SK-N-DZ (cell line): Measurements from ENCODE around the gene PDZRN3. TPM values are rescaled to one million over a fixed set of nuclear protein-coding genes. Genes with fewer than 3 reads are reported as not detected.
A peak's percentile ranks its signal among the peaks of the same experiment; 100 is the strongest.

Source experiments
- DNase-seq: peaks from one replicate; pipeline ENCODE4 v3.0.0-alpha.2; 2015; ENCODE audit warnings: low spot score
- polyA plus RNA-seq, 2 experiments: library from polyadenylated mRNA; depleted of rRNA; stranded (reverse); fragments of >200 nt; gene quantifications; 2 replicates each; pipeline ENCODE4 v1.2.3, GENCODE V29; 2014

Gene PDZRN3
- polyA plus RNA-seq (2014; cell fraction: cytosol; rRNA removed) = 25.8 and 27.9 TPM in 2 replicates
- polyA plus RNA-seq (2014; cell fraction: nucleus; rRNA removed) = 21.0 and 45.2 TPM in 2 replicates

DNA sequence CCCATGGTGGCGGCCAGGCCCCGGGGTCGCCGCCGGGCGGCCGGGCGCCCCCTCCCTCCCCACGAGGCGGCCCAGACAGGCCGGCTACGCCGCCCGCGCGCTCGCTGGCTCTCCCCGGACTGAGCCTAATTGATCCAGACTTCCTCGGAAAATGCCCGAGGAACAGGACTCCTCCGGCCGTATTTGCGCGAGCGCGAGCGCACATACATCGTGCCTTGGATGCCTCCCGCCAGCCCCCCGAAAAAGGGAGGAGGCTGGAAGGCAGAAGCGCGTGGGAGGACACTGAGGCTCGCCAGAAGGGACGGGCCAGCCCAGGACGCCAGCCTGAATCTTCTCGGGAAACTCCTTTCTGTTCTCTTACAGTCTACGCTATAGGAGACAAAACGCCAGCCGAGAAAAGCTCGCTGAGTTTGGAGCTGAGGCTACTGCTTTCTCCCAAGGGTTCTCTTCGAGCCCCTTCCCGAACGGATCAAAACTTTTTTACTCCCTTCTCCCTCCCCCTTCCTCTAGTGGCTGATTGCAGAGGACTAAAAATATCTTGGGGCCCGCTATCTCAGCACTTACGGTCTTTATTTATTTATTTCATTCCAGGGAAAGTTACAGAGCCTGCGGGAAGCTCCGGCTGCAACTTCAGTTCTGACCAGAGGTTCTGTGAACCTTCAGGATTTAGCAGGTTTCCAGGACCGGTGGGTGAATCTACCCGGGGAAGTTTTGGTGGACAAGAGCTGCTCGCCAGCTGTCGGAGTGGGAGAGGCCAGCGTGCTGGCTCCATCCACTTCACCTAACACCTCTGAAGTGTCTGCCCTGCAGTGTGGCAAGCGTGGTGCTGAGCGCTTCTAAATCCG, at the start of gene PDZRN3:
Gene PDZRN3 (minus strand): TSS at position 121 of the 845 bp plus-strand sequence.
- DNase-seq = peak; percentile 79

DNA sequence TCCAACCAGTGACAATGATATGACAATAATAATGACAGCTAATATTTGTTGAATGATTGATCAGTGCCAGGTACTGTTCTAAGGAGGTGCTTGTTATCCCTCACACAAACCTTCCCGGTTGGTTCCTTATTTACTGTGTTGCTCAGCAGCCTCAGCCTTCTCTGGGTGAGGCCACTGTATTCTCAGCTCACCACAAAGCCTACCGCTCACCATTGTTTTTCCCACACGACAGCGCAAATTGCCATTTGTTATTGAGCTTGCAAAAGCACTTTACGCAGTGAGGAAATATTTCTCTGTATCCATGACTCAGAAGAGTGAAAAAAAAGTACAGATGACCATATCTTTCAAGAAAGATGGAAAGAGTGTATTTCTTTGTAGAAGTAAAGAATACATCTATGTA, 49.5 kb upstream of the PDZRN3 start:
- no peak for DNase-seq

DNA sequence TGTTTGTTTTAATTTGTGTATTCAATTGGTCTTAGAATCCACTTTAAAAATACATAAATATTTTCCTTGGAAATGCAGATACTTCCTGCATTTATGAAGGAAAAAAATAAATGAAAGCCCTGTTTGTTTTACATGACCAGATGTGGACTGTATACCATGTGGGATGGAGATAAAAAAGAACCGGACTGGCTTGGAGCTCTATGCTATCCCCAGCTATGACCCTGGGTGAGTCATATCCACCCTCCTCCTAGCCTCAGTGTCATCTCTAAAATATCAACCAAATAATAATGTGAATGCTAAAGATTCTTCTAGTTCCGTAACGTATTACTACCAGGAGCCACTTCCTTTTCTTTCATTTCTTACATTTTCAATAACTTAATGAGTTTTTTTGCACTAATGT, 44.5 kb upstream of the PDZRN3 start:
- no peak for DNase-seq

DNA sequence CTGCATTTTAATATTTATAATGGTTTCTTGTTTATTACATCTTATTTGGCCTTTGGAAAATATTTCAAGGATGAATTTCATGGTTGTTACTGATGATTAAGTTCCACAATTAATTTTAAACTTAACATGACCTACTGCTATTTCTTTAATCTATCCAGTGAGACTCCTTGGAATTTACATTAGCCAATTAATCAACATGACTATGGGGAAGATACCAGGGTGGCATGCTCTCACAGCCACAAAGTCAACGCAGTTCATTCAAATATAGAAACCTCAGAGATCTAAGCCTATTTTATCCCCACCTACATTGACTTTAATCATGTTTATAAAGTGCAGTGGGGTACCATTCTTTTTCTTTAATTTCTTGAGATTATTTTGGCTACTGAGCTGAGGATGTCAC, 43.6 kb upstream of the PDZRN3 start:
- DNase-seq = no peak

DNA sequence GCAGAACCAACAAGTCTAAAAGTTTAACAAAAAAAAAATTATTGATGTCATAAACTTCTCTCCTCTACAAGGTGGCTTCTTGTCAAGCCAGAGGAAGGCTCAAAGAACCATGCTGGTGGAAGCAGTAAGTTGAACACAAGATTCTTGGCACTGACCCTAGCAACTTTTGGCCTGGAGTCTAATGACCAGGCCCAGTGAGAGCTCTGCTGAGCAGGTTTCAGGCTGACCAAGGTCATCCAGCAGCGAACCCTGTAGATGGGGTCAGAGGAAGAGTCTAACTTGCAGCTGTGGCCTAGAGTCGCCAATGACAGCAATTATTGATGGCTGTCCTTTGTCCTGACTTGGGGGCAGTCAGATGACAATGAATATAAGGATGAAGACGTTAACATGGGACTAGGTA, 43.1 kb upstream of the PDZRN3 start:
- DNase-seq = no peak

DNA sequence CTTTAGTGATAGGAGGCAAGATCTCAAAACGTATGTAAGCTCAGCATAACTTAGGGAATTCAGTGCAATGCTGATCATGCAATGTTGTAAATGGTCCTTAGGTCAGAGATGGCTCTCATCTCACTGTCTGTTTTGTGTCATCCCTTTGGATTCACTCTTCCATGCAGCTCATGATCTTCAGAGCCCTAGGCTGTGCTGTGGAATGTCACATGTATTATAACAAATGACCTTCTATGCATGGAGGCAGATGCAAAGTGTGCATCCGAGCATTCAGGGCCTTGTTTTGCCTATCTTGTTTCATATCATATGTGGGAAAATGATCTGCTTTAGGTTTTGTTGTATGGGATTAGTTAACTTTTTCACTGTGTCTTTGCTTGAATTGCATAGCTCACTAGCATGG, 40.5 kb upstream of the PDZRN3 start:
- peak; percentile 82 for DNase-seq

DNA sequence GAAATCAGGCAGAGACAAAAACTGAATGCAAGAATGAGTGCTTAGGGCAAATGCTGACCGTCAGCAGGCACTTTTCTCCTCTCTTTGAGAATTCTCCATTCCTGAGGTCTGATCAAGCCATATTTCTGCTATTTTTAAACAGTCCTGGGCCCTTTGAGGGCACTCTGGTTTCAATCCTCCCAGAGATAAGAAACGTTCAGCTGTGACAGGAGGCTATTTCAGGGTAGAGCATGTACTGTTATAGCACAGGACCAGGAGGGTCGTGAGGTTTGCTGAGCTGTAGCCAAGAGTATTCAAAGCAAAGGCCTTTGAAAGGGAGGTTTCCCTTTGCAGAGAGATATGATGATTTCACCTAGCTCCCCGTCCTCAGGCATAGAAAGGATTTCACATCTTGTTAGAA, 39.6 kb upstream of the PDZRN3 start:
- DNase-seq = peak; percentile 85

DNA sequence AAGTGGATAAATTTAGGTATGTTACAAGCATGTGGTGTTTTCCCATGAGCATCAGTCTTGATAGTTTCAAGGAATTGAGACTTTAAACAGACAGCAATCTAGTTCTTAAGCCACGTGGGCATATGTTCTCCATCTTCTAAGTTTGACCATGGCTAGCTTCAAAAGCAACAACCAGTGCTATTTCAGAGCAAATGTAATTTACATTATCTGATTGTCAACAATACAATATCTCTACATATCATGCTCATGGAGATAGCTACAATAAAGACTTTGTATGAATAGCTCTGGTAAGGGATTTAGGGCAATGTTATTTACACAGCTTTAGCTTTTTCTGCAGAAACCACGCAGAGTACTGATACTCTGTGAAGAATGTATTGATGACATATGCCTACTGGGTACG, 38.8 kb upstream of the PDZRN3 start:
- peak; percentile 48 for DNase-seq

DNA sequence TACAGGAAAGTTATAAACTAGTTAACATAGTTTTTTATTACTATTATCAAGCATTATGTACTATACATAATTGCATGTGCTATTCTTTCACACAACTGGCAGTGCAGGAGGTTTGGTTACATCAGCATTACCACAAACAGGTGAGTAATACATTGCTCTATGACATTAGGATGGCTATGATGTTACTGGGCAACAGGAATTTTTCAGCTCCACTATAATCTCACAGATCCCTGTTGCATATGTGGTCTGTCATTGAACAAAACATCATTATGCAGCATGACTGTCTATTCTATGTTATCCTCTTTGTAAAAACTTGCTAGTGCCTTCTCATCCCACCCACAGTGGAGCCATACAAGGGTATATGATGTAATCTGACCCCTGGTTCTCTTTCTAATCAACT, 36.5 kb upstream of the PDZRN3 start:
- no peak for DNase-seq

DNA sequence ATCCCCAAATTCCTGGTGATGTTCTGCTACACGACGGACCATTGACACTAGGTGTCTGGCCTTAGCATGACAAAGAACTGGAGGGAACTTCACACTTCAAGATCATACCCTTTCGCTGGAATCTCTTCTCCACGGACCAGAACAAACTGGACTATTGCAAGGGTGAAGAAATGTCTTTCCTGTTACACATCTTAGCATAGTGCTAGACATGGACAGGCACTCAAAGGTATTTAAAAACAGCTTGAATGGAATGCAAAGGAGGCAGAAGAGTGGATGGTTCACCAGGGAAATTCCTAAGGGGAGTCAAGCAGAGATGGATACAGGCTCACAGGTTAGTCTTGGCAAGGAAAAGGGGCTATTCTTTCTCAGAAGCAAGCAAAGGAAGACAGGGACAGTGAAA, 33.5 kb upstream of the PDZRN3 start:
- DNase-seq = no peak

DNA sequence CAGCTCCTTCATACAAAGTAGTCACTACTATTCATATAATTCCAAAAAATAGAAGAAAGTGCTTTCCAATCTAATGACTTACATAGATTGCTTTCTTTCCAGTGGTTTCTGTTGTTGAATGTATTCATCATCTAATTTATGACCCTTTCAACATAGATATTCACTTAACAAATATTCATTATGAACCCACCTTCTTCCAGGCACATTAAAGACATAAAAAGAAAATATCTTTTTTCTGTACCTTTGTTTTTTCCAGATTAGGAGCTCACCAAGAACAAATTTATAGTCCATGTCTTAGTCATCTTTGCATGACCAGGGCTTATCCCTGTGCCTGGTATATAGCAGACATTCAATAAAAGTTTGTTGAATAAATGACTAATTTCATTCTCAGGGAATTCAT, 32.4 kb upstream of the PDZRN3 start:
- no peak for DNase-seq

DNA sequence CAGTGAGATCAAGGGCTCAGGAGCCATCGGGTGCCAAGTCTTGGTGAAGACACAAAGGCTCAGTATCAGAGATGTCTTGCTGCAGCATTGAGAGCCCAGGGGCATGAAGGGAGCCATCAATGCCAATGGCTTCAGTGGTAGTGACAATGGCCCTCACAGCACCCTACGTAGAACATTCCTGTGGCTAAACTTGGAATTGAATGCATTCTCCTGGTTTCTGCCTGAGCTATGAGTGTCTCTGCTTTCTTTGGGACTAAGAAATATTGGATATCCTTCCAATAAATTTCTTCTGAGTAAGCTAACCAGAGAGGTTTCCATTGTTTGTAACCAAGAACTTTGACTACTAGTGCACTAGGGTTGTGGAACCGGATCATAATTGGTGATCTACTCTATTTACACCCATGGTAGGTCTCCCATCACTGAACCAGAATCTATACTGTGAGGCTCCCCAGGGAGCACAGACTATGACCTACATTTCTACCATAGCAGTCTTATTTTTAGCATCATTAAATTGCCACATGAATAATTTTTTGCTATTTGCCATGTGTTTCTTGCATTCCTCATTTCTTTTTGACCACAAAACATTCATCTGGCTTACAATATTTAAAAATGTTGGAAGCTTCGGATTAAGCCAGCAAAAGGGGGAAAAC, 31.6 kb upstream of the PDZRN3 start:
- DNase-seq = no peak

DNA sequence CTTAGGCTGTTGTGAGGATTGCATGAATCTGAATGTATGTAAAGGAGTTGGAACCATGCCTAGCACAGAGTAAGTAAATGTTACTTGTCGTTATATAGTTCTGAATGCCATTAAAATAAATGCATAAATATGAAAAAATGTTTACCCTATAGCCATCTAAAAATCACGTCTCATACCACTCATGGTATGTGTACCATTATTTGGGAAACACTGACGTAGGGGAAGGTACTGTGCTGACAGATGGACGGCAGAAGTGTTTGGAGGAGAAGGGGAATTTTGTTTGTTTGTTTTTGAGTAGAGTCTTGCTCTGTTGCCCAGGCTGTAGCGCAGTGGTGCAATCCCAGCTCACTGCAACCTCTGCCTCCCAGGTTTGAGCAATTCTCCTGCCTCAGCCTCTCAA, 30.5 kb upstream of the PDZRN3 start:
- DNase-seq = no peak

DNA sequence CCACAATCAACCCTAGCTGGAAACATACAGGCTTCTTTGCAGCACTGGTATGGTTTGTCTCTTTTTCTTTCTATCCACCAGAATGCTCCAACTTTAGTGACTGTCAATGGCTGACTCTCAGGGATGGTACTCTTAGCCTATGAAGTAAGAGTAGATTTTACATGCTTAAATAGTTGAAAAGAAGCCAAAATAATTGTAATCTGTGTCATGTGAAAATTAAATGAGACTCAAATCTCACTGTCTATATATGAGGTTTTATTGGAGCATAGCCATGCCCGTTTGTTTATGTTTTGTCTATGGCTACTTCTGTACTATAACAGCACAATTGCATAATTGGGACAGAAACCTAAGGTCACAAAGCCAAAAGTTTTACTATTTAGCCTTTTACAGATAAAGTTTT, 29.1 kb upstream of the PDZRN3 start:
- no peak for DNase-seq

DNA sequence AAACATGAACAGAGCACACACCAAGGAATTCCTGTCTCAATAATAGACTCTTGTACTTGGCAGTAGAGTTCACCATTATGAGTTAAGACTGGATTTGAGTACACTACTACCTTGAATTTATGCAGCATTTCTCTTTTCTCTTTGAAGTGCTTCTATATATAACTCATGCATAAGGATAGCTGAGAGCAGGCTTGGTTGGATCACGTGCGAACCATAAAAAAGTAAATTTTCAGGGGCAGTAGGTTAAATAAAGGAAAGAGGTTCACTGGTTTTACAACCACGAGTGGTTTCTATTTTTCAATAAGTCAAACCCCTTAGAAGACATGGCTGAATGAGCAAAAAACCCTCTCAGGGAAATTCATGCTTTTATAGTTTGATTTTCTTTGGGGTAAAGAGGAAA, 28.6 kb upstream of the PDZRN3 start:
- DNase-seq = no peak

DNA sequence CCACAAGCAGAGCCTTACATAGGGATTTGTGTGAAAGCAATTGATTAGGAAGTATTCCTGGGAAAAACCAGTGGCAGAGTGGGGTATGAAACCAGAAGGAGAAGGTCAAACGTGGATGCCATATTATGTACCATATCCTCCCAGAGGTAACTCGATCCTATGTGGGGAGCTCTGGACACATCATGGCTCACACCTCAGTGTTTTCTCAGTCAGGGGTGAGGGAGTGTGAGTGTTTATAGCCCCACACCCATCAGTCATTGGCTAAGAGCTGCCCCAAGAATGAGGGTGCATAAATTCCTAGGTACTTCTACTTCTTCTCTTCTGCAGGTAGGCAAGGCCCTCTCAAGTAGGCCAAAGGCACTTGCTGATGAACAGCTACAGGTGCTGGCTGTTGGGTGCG, 28.2 kb upstream of the PDZRN3 start:
- DNase-seq = no peak

DNA sequence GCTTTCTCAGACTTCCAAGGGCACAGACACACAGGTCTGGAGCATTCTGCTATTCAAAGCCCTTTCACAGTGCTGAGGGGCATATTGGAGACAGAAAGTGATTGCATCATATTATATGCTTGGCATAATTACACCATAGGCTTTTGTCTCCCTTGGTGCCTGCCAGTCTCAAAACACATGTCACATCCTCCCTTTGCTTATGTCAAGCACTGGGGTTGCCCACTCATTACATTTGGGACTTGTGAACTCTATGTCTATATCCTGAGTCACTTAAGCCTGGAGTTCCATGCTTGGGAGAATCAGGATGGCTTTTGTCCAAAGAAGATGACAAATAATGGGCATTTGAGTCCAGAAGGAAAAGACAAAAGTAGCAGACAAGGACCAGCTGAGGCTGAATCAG, 12.3 kb upstream of the PDZRN3 start:
- DNase-seq = no peak

DNA sequence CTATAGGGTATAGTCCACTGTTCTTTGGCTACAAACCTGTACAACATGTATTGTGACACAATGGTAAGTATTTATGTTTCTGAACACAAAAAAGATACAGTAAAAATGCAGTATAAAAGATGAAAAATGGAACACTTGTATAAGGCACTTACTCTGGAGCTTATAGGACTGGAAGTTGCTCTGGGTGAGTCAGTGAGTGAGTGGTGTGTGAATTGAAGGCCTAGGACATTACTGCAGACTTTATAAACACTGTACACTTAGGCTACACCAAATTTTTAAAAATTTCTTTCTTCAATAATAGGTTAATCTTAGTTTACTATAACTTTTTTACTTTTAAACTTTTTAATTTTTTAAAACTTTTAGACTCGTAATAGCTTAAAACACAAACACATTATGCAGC, 10.5 kb upstream of the PDZRN3 start:
- DNase-seq = no peak

DNA sequence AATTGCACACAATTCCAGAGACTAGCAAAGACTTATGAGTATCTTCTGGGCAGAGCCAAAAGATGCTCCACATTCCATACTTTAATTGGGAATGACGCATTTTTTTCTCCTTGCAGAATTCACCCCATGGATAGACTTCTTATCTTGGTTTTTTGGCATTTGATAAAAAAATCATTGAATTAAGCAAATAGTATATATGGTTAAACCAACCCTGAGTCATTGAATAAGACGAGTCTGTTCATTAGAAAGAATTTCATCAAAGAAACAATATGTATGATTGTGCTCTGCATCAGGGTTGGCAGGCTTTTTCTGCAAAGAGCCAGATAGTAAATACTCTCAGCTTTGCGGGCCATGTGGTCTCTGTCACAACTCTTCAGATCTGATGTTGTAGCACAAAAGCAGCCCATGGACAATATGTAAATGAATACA, 9.2 kb upstream of the PDZRN3 start:
- DNase-seq = no peak

DNA sequence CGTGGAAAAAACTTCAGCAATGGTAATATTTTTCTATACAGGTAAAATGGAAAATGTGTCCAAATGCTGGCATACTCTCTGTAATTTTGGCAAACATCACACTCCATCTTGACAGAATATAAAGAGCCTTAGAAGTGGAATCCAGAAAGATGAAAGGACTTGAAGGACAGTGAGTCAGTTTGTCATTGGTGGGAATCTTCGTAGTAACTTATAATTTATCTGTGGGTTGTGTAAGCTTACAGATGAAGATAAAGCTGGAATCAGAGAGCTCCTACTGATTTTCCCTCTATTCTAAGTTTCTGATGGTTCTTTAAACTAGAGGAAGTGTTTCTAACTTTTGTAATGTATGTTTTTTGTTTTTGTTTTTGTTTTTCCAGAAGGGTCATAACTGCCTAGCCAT, 8.7 kb upstream of the PDZRN3 start:
- DNase-seq = no peak

DNA sequence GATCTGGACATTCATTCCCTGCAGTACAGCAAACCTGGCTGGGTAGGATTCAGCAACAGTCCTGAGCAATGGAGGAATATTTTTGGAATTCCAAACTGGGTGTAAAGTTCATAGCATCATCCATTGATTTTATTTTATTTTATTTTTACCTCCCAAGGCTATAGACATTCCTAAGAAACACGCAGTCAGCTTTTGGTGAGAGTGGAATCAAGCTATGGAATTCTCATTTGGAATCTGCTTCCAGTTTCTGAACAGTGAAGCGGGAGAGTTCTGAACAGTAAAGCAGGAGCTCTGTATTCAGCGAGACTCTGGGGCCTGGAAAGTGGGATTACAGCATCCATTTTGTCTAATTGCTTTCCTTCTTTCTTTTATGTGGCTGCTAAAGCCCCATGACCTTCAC, 1.4 kb upstream of the PDZRN3 start:
- DNase-seq = no peak

DNA sequence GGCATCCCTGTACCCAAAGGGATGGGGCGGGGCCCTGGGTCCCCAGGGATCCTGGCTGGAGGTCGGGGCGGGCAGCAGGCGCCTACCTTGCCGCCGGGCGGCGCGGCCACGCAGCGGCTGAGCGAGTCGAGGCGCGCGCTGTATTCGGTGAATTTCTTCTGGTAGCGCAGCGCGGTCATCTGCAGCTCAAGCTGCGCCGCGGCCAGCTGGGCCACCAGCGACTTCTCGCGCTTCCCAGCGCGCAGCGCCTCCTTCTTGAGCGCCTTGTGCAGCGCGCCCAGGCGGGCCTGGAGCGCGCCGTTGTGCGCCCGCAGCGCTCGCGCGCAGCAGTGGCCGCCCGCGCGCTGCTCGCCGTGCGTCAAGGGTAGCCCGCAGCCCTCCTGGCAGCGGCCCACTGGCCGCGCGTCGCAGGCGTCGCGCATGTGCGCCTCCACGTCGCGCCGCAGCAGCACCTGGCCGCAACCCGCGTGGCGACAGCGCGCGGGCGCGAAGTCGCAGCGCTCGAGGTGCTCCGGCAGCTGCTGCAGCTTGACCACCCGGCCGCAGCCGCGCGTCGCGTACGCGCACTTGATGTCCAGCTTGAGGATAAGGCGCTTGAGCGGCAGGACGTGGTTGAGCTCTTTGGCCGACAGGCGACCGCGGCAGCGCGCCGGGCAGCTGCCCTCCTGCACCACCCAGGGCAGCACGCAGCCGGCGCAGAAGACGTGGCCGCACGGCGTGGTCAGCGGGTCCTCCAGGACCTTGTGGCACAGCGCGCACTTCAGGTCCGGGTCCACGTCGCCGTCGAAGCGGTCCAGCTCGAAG, 522 bp downstream of the PDZRN3 start:
- peak; percentile 79 for DNase-seq
